T-helper 22 cell (primary cell): ENCODE results near the gene GTF3C5.
"Not testable (repeated sequence)": the region's sequence is repeated elsewhere in the genome, so short reads cannot be mapped to it uniquely, and the experiment has no call there.

ENCODE experiments used
- DNase-seq: peaks from one replicate; pipeline ENCODE4 v3.0.0-alpha.2; 2020; ENCODE audit warnings: low read depth

The GTF3C5 gene

GRCh38 chr9:132997591-132997990, 33.2 kb upstream of the GTF3C5 start:
- no peak for DNase-seq

GRCh38 chr9:132998221-132998620, 32.6 kb upstream of the GTF3C5 start:
- DNase-seq = not testable (repeated sequence)

- DNase-seq = no peak
These were observed 31.8 kb upstream of the GTF3C5 start for GRCh38 chr9:132998831-132999635.

GRCh38 chr9:133002147-133003070, 28.4 kb upstream of the GTF3C5 start:
- no peak for DNase-seq

GRCh38 chr9:133003071-133003461, 27.7 kb upstream of the GTF3C5 start:
- DNase-seq = no peak

- no peak for DNase-seq
These were observed 27.1 kb upstream of the GTF3C5 start for GRCh38 chr9:133003671-133004090.

GRCh38 chr9:133004091-133004998, 26.5 kb upstream of the GTF3C5 start:
- DNase-seq = no peak

- DNase-seq = no peak
These were observed 25.6 kb upstream of the GTF3C5 start for GRCh38 chr9:133004999-133005760.

GRCh38 chr9:133005957-133006356, 24.8 kb upstream of the GTF3C5 start:
- DNase-seq = no peak

- no peak for DNase-seq
These were observed 24.0 kb upstream of the GTF3C5 start for GRCh38 chr9:133006731-133007352.

GRCh38 chr9:133008406-133008805, 22.4 kb upstream of the GTF3C5 start:
- DNase-seq = no peak

GRCh38 chr9:133008824-133009223, 22.0 kb upstream of the GTF3C5 start:
- no peak for DNase-seq

- DNase-seq = no peak
These were observed 20.8 kb upstream of the GTF3C5 start for GRCh38 chr9:133009906-133010582.

- no peak for DNase-seq
These were observed 16.1 kb upstream of the GTF3C5 start for GRCh38 chr9:133014696-133015095.

GRCh38 chr9:133023117-133023890, 7.5 kb upstream of the GTF3C5 start:
- no peak for DNase-seq

- DNase-seq = no peak
These were observed 4.4 kb upstream of the GTF3C5 start for GRCh38 chr9:133026426-133026825.

GRCh38 chr9:133027134-133027533, 3.7 kb upstream of the GTF3C5 start:
- DNase-seq = no peak

GRCh38 chr9:133028221-133028620, 2.6 kb upstream of the GTF3C5 start:
- DNase-seq = no peak

GRCh38 chr9:133029994-133030316, 842 bp upstream of the GTF3C5 start:
- no peak for DNase-seq

GRCh38 chr9:133031130-133031422, 279 bp downstream of the GTF3C5 start:
- DNase-seq = no peak
